DND-41 (cell line): ENCODE data around the gene SHH.

Source experiments
- CTCF ChIP-seq: IDR thresholded peaks from 2 replicates; pipeline ENCODE4 v1.5.1; 2012; ENCODE audit warnings: borderline replicate concordance, low read length, moderate library complexity, mild to moderate bottlenecking; ENCODE audit not compliant: poor library complexity, severe bottlenecking; ENCODE audit errors: extremely low read depth
- EZH2 ChIP-seq: IDR thresholded peaks from 3 replicates; pipeline ENCODE4 v1.6.1; 2012; ENCODE audit warnings: borderline replicate concordance, low read depth, mild to moderate bottlenecking, moderate library complexity, low read length, inconsistent platforms; ENCODE audit not compliant: severe bottlenecking

GRCh38 chr7:155846156-155846555, 33.9 kb upstream of the SHH start:
- TF ChIP-seq CTCF (no peak), EZH2 (no peak)
